Stimulated activated CD8-positive, alpha-beta memory T cell treated with anti-CD3 and anti-CD28 coated beads, Interleukin-4, amount 100 ng/mL, for 1 hour (primary cell): ENCODE data around the gene CDC25A.

Source experiments
- DNase-seq, 2 donors: peaks; one replicate each; pipeline ENCODE4 v3.0.0-alpha.2; 2020; ENCODE audit warnings: low read depth in 2 of 2, low spot score in 1 of 2

CDC25A gene

DNA sequence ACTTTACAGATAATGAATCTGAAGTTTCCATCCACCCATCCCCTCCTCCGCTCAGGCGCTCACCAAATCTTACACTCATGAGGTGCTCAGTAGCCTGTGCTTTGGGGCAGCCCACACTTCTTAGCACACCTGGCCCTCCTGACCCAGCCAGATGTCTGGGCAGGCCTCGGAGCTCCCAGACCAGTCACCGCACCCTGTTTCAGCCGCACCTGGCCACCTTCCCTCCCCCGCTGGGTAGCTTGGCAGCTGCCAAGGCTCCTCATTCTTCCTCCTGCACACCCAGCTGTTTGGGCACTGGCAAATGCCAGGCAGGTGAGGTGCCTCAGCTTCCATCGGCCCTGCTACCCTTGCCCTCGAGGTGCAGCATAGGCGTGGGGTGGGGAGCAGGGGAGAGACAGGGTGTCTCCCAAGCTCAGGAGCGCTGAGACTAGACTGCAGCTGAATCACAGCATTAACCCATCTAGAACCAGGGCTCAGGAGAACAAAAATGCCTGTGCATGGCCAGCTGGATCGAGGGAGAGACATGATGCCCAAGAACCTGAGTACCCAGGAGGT, 45.8 kb downstream of the CDC25A start:
- no peak for DNase-seq

DNA sequence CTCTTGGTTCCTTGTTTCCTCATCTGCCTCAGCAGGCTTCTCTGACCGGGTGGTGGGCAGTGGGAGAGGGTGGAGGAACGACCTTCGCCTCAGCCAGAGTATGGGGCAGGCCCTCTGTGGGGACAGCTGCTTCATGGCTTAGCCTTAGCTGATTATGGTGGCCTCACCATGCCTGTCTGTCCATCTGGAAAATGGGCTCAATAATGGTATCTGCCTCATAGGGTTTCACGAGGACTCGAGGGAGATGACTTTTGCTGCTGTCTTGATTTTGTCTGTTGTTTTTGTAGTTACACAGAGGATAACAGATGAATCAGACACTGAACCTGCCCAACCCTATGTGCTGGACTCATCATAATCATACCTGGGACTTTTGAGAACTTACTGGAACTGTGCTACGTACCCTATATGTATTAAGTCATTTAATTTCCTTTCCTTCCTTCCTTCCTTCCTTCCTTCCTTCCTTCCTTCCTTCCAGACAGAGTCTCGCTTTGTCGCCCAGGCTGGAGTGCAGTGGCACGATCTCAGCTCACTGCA, 46.5 kb downstream of the CDC25A start:
- DNase-seq, result no peak

DNA sequence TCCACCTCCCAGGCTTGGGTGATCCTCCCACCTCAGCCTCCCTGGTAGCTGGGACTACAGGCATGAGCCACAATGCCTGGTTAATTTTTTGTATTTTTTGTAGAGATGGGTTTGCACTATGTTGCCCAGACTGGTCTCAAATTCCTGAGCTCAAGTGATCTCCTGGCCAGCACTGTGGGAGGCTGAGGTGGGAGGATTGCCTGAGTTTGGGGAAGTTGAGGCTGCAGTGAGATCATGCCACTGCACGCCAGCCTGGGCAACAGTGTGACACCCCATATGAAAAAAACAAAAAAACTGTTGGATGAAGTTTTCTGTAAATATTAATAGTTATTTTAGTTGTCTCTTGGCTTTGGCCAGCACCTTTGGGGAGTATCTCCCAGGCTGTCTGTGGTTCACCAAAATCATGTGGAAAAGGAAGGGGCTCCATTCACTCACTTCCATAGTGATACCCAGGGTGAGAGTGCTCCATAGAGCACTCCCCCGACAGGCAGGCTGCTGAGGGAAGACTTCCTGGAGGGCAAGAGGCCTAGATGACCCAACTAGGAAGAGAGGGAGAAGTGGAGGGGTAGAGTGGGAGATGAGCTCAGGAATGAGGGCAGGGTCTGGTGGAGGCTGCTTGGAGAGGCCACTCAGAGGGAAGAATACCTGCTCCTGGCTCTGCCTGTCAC, 47.1 kb downstream of the CDC25A start:
- no peak for DNase-seq

DNA sequence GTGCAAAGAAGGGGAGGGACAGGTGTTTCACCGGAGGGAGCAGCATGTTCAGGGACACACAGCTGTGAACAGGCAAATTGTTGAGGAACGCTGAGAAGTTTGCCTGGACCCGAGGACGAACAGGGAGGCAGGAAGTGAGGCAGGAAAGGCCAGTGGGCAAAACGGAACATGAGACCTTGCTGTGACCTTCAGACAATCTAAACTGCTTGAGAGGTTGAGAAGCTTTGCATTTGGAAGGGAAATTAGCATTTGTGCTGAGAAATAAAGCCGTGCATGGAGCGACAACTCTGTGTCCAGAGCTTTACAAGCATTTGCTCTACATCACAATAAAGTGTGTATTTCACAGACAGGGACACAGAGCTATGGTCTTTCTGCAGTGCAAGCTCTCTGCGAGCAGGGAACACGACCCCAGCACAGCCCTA, 47.9 kb downstream of the CDC25A start:
- no peak for DNase-seq

- DNase-seq, result no peak
These were observed 50.7 kb downstream of the CDC25A start for GRCh38 chr3:48137425-48137999.

GRCh38 chr3:48135552-48136495, 52.4 kb downstream of the CDC25A start:
- DNase-seq, result no peak

DNA sequence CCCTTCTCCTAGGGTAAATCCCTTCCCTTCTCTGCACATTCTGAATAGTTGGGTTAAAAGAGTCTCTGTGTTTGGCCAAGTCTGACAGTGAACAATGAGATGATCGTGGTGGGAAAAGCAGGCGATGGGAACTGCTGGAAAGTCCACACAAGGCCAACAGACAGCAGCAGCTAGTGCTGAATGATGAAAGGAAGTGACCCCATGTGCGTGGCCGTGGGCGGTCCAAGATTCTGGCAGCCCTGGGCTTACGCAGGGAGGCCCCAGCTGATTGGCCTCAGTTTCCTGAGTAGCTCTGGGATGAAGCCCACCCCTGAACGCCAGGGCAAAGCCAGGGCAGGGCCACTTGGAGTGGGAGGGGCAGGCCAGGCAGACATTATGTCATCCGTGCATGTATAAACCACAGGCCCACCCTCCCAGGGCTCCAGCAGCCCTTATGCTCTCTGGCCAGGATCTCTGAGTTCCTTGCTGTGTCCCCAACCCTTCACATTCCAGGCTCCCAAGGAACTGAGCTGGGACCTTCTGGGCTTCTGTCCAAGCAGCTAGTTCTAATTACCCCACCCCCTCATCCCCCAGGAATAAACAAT, 57.8 kb downstream of the CDC25A start:
- no peak for DNase-seq

DNA sequence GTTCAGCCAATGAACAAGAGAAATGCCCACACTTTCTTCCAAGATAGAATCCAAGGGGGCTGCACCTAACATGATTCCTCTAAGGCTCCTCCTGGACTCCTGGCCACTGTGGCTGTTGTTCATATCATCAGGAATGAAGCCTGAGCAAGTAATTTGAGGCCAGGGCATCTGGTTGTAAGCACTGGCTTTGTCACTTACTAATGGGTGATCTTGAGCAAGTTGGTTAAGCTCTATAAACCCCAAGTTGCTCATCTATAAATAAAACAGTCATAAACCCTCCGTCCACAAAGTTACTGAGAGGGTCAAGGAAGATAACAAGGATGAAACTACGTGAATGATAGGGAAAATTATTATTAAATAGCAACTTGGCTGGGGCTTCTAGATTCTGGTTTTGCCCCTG, 58.3 kb downstream of the CDC25A start:
- no peak for DNase-seq

- DNase-seq, result no peak
These were observed 59.4 kb downstream of the CDC25A start for GRCh38 chr3:48128774-48129173.

DNA sequence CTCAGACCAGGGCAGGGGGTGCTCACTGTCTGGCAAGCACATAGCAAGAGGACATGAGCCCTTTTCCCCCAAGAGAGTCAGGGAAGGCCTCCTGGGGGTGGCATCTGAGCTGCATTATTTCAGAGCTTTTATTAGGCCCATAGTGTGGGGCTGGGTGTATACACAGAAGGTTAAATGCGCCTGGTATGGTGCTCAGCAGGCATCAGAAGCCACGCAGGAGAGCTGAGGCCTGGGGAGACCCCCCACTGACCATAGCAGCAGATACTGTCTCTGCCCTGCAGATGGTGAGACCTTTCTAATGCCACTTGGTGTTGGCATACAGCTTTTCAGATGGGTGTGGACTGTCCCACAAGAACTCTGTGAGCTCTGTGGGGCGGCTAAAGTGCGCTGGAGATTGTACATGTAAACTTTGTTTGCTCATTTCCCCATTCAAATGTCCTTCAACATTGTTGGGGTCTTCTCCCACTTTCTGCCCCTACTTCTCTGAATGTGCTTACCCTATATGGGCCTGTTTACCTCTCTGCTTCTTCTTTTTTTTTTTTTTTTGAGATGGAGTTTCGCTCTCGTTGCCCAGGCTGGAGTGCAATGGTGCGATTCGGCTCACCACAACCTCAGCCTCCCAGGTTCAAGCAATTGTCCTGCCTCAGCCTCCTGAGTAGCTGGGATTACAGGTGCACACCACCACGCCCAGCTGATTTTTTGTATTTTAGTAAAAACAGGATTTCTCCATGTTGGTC, 62.2 kb downstream of the CDC25A start:
- DNase-seq, result no peak

GRCh38 chr3:48125013-48125705, 63.1 kb downstream of the CDC25A start:
- DNase-seq, result no peak

DNA sequence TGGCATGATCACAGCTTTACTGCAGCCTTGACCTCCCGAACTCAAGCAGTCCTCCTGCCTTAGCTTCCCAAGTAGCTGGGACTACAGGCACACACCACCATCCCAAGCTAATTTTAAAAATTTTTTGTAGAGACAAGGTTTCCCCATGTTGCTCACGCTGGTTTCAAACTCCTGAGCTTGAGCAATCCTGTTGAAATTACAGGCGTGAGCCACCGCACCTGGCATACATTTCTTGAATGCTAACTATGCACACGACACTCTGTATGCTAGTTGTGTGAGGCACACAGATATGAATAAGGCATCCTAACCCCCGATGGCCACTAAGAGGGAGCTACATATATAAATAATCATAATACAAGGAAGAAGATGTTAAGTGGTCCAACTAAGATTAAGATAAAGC, 64.9 kb downstream of the CDC25A start:
- no peak for DNase-seq

- no peak for DNase-seq
These were observed 65.7 kb downstream of the CDC25A start for GRCh38 chr3:48122504-48122903.

GRCh38 chr3:48120223-48120622, 68.0 kb downstream of the CDC25A start:
- DNase-seq, result no peak

DNA sequence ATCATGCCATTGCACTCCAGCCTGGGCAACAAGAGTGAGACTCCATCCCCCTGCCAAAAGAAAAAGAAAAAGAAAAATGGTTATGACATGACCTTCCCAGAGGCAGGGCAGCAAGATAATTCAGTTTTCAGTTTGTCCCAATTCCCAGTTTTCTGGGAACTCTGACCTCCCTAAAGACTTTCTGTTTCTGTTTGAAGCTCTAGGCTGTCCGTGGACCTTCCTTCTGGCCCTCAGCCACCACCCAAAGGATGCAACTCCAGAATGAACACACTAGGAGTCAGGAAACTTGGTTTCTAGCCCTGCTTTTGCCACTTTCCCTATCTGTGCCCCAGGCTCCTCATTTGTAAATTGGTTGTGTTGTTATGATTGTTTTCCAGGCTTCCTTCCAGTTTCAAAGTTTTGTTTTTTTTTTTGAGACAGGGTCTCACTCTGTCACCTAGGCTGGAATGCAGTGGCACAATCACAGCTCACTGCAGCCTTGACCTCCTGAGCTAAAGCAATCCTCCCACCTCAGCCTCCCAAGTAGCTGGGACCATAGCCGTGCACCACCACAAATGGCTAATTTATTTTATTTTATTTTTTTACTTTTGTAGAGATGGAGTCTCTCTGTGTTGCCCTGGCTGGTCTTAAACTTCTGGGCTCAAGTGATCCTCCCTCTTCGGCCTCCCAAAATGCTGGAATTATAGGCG, 68.6 kb downstream of the CDC25A start:
- DNase-seq, result no peak

- DNase-seq, result no peak
These were observed 69.3 kb downstream of the CDC25A start for GRCh38 chr3:48118928-48119327.

DNA sequence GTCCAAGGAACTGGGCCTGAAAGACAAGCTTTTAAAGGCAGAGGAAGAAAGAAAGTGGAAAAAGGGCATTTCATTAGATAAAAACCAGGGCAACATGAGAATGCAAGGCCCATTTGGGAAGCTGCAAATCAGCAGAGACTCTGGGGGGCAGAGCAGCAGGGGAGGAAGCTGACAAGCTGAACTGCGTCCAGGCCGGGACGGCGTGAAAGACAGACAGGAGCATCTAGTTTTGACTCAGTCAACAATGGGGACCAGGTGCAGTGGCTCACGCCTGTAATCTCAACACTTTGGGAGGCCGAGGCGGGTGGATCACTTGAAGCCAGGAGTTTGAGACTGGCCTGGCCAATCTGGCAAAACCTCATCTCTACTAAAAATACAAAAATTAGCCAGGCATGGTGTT, 69.9 kb downstream of the CDC25A start:
- DNase-seq, result no peak

DNA sequence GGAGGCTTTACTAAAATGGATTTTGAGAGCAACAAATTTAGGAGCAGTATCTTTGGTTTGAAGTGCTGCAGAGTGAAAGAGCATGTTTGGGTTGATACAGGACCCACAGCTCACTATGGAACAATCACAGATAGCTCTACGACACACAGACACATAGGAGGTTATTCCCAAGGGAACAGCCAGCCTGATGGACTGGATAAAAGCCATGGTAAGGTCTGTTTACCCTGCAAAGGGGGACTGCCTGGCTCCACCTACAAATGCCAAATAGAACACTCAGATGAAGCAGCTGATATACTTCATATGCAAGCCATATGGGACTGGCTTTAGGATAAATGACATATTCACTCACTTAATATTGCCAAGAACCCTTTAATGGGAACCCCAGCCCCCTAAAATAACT, 75.4 kb downstream of the CDC25A start:
- no peak for DNase-seq

GRCh38 chr3:48112108-48112791, 76.0 kb downstream of the CDC25A start:
- peak in 1 of 2 donors; percentile 11 for DNase-seq
